GM23338 (cell line): ENCODE data around the gene KIRREL3. TPM values are rescaled to one million over a fixed set of nuclear protein-coding genes. Genes with fewer than 3 reads are reported as not detected.
A peak's percentile ranks its signal among the peaks of the same experiment; 100 is the strongest.

ENCODE experiments used
- ATAC-seq: fragments of 200-7000 bp; cut with Tn5 transposase; 3 replicates; pipeline ENCODE4 v1.9.1; 2020
- DNase-seq: peaks from one replicate; pipeline ENCODE4 v3.0.0-alpha.2; 2015; ENCODE audit warnings: low spot score
- H2AFZ ChIP-seq: fragments of 200-600 bp; sonication (generic); 2 replicates; pipeline ENCODE4 v1.8.0; 2016; ENCODE audit warnings: antibody characterized with exemption, mild to moderate bottlenecking, moderate library complexity
- H3F3A ChIP-seq: fragments of 200-600 bp; sonication (generic); replicated peaks from 2 replicates; pipeline ENCODE4 v1.8.0; 2017; ENCODE audit warnings: antibody characterized with exemption, mixed run types, low read depth
- H3K27ac ChIP-seq: fragments of 200-600 bp; sonication (generic); 2 replicates; pipeline ENCODE4 v1.6.1; 2016; ENCODE audit warnings: low read depth
- H3K27me3 ChIP-seq: fragments of 200-600 bp; sonication (generic); 2 replicates; pipeline ENCODE4 v1.8.0; 2016; ENCODE audit warnings: mild to moderate bottlenecking, mixed run types, moderate library complexity; ENCODE audit not compliant: insufficient read depth
- H3K36me3 ChIP-seq: fragments of 200-600 bp; sonication (generic); 2 replicates; pipeline ENCODE4 v1.8.0; 2016; ENCODE audit warnings: mild to moderate bottlenecking; ENCODE audit not compliant: insufficient read depth
- H3K4me1 ChIP-seq: fragments of 200-600 bp; sonication (generic); 2 replicates; pipeline ENCODE4 v1.8.0; 2016; ENCODE audit warnings: mild to moderate bottlenecking, moderate library complexity; ENCODE audit not compliant: insufficient read depth
- H3K4me2 ChIP-seq: fragments of 200-600 bp; sonication (generic); 2 replicates; pipeline ENCODE4 v1.7.1; 2017; ENCODE audit warnings: mixed run types
- H3K4me3 ChIP-seq: fragments of 200-600 bp; sonication (generic); 2 replicates; pipeline ENCODE4 v1.6.1; 2016; ENCODE audit warnings: mixed run types
- H3K79me2 ChIP-seq: fragments of 200-600 bp; sonication (generic); replicated peaks from 2 replicates; pipeline ENCODE4 v1.8.0; 2017; ENCODE audit warnings: mild to moderate bottlenecking; ENCODE audit not compliant: insufficient read depth
- H3K9me2 ChIP-seq: fragments of 200-600 bp; sonication (generic); 2 replicates; pipeline ENCODE4 v1.8.0; 2017; ENCODE audit not compliant: insufficient read depth
- H4K20me1 ChIP-seq: fragments of 200-600 bp; sonication (generic); replicated peaks from 2 replicates; pipeline ENCODE4 v1.8.0; 2017; ENCODE audit warnings: mild to moderate bottlenecking; ENCODE audit not compliant: insufficient read depth
- H3K27ac Mint-ChIP-seq: 2 replicates; pipeline ENCODE4 v1.8.0; 2020; ENCODE audit warnings: inconsistent platforms, mild to moderate bottlenecking, moderate library complexity, mixed read lengths
- H3K27me3 Mint-ChIP-seq: 3 replicates; pipeline ENCODE4 v1.8.0; 2022; ENCODE audit warnings: low read depth, mild to moderate bottlenecking, moderate library complexity, mixed read lengths, inconsistent platforms; ENCODE audit not compliant: insufficient read depth, poor library complexity
- H3K36me3 Mint-ChIP-seq: 3 replicates; pipeline ENCODE4 v1.8.0; 2021; ENCODE audit warnings: low read depth, mild to moderate bottlenecking, inconsistent platforms, moderate library complexity, mixed read lengths
- H3K4me1 Mint-ChIP-seq: 3 replicates; pipeline ENCODE4 v1.8.0; 2020; ENCODE audit warnings: mild to moderate bottlenecking, inconsistent platforms, mixed read lengths
- H3K4me3 Mint-ChIP-seq: 3 replicates; pipeline ENCODE4 v1.8.0; 2021; ENCODE audit warnings: moderate library complexity, mild to moderate bottlenecking, inconsistent platforms, mixed read lengths
- H3K9me3 Mint-ChIP-seq: 3 replicates; pipeline ENCODE4 v1.8.0; 2020; ENCODE audit warnings: moderate library complexity, mild to moderate bottlenecking, inconsistent platforms, mixed read lengths
- CREB1 ChIP-seq: fragments of 250-450 bp; sonication (Bioruptor Pico); IDR thresholded peaks from 2 replicates; pipeline ENCODE4 v1.5.0; 2020; ENCODE audit warnings: low read depth, mild to moderate bottlenecking, moderate library complexity
- EZH2 ChIP-seq: fragments of 200-600 bp; sonication (generic); IDR thresholded peaks from one replicate; pipeline ENCODE4 v1.8.0; 2017; ENCODE audit warnings: antibody characterized with exemption, mild to moderate bottlenecking, low read depth; ENCODE audit not compliant: unreplicated experiment
- EZH2phosphoT487 ChIP-seq: fragments of 200-600 bp; sonication (generic); IDR thresholded peaks from one replicate; pipeline ENCODE4 v1.8.1; 2018; ENCODE audit warnings: antibody characterized with exemption; ENCODE audit not compliant: unreplicated experiment
- JUNB ChIP-seq: IDR thresholded peaks from one replicate; pipeline ENCODE4 v1.6.1; 2016; ENCODE audit warnings: antibody characterized with exemption; ENCODE audit not compliant: unreplicated experiment
- NANOG ChIP-seq: IDR thresholded peaks from 2 replicates; pipeline ENCODE4 v1.6.1; 2016; ENCODE audit warnings: antibody characterized with exemption, borderline replicate concordance
- POLR2AphosphoS5 ChIP-seq: IDR thresholded peaks from 2 replicates; pipeline ENCODE4 v1.6.1; 2016; ENCODE audit warnings: antibody characterized with exemption, low read depth
- STAT1 ChIP-seq: IDR thresholded peaks from one replicate; pipeline ENCODE4 v1.6.1; 2016; ENCODE audit warnings: antibody characterized with exemption; ENCODE audit not compliant: unreplicated experiment
- ZNF114 ChIP-seq: fragments of 250-450 bp; sonication (Bioruptor Pico); IDR thresholded peaks from 2 replicates; pipeline ENCODE4 v1.5.0; 2020; ENCODE audit warnings: mild to moderate bottlenecking, moderate library complexity
- ZNF331 ChIP-seq: fragments of 250-450 bp; sonication (Bioruptor Pico); IDR thresholded peaks from 2 replicates; pipeline ENCODE4 v1.5.0; 2020; ENCODE audit warnings: low read depth, mild to moderate bottlenecking, moderate library complexity
- ZNF462 ChIP-seq: fragments of 250-450 bp; sonication (Bioruptor Pico); IDR thresholded peaks from 2 replicates; pipeline ENCODE4 v1.5.0; 2020; ENCODE audit warnings: mild to moderate bottlenecking, moderate library complexity
- polyA plus RNA-seq: library from polyadenylated mRNA; unstranded; fragments of >200 nt; fragmentation: Nextera tagmentation; extraction: Ambion mirVana; gene quantifications from 2 replicates; pipeline ENCODE4 v1.2.1, GENCODE V29; 2016
- total RNA-seq: library from RNA; depleted of rRNA; stranded (reverse); fragments of >200 nt; shearing (Covaris generic); gene quantifications from 2 replicates; pipeline ENCODE4 v1.2.3, GENCODE V29; 2014
- TF ChIP-seq, protein P1 (sequence below): IDR thresholded peaks from 2 replicates; pipeline ENCODE4 v1.6.1; 2016; ENCODE audit warnings: antibody characterized with exemption

KIRREL3 gene
- total and polyA plus RNA-seq, 2 experiments from 2014 or later: 0.13 to 1.5 TPM

- H3K4me3 Mint-ChIP-seq: peak overlapping the region; percentile 65
Observed at GRCh38 chr11:126417091-126417862, 583.3 kb downstream of the KIRREL3 start.

DNA sequence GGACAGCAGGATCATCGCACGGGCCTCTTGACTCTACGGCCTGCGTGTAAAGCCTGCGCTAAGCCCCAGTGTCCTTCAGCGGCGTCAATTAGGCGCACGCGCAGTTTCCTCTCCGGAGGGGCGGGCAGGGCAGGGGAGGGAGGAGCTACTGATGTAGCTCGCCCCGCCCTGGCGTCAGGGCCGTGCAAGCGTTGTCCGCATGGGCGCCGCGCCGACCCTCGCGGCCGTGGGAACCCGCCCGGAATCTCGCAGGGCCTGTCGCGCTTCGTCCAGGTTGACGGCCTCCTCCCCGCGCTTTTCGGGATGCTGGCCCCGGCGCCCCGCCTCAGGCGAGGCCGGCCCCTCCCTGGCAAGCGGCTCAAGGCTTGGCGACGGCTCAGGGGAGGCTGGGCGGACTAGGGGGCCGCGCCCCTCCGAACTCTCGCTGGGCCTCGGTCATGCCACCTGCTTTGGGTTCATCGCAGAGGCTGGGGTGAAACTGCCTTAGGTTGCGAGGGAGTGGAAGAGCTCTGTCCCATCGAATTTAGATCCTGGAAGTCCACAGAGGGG, 584.0 kb downstream of the KIRREL3 start:
- Histone ChIP-seq H3K27ac (no peak overlapping the region), H3K36me3 (no peaks in the 10 kb centered on the region), H4K20me1 (no peaks in the 10 kb centered on the region), H3K4me1 (peaks cover 11% of the 10 kb centered on the region; the same call in 1 of the 2 replicates), H2AFZ (peak overlapping the region; percentile 89), H3K9me2 (no peaks in the 10 kb centered on the region), H3K4me3 (peak overlapping the region; percentile 56), H3K4me2 (peak overlapping the region; percentile 71), H3F3A (0 out of 2 replicates have a peak, but pooled peaks cover 3% of the 10 kb centered on the region), H3K79me2 (no peaks in the 10 kb centered on the region), H3K27me3 (0 out of 2 replicates have a peak, but pooled peaks cover 3% of the 10 kb centered on the region)
- DNase-seq (peak; percentile 91), ATAC-seq (peak; percentile 96)
- Mint-ChIP-seq H3K9me3 (no peaks in the 10 kb centered on the region), H3K36me3 (peaks cover 5% of the 10 kb centered on the region; the same call in 2 of the 3 replicates), H3K4me1 (peaks cover 8% of the 10 kb centered on the region), H3K27me3 (peaks cover 12% of the 10 kb centered on the region), H3K4me3 (peak overlapping the region; percentile 65), H3K27ac (no peak overlapping the region)
- TF ChIP-seq ZNF462: no peak
- no peak for TF ChIP-seq ZNF331 (CRISPR knock-in tag)
- no peak for TF ChIP-seq STAT1
- TF ChIP-seq ZNF114 (CRISPR knock-in tag): no peak
- TF ChIP-seq EZH2: no peak
- TF ChIP-seq POLR2AphosphoS5: peak; percentile 57
- no peak for TF ChIP-seq EZH2phosphoT487
- peak; percentile 54 for TF ChIP-seq CREB1 (CRISPR knock-in tag)
- TF ChIP-seq JUNB: no peak
- no peak for TF ChIP-seq NANOG

More at GRCh38 chr11:126417091-126417862, 583.3 kb downstream of the KIRREL3 start:
- H4K20me1 ChIP-seq: no peaks in the 10 kb centered on the region
- TF ChIP-seq, protein P1, sequence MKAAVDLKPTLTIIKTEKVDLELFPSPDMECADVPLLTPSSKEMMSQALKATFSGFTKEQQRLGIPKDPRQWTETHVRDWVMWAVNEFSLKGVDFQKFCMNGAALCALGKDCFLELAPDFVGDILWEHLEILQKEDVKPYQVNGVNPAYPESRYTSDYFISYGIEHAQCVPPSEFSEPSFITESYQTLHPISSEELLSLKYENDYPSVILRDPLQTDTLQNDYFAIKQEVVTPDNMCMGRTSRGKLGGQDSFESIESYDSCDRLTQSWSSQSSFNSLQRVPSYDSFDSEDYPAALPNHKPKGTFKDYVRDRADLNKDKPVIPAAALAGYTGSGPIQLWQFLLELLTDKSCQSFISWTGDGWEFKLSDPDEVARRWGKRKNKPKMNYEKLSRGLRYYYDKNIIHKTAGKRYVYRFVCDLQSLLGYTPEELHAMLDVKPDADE: no peak
- Mint-ChIP-seq H3K9me3 (no peaks in the 10 kb centered on the region), H3K27me3 (peaks cover 12% of the 10 kb centered on the region), H3K36me3 (no peaks in the 10 kb centered on the region), H3K4me1 (peaks cover 8% of the 10 kb centered on the region), H3K27ac (no peak overlapping the region)
- peak overlapping the region; percentile 71 for H3K4me2 ChIP-seq
- H3K27ac ChIP-seq: no peak overlapping the region
- peaks cover 11% of the 10 kb centered on the region; the same call in 1 of the 2 replicates for H3K4me1 ChIP-seq
- DNase-seq (no peak), ATAC-seq (no peak)
- H2AFZ ChIP-seq: peak overlapping the region; percentile 73
- H3K36me3 ChIP-seq: no peaks in the 10 kb centered on the region
- no peaks in the 10 kb centered on the region for H3K9me2 ChIP-seq
- H3K27me3 ChIP-seq: 0 out of 2 replicates have a peak, but pooled peaks cover 3% of the 10 kb centered on the region
- H3K4me3 ChIP-seq: peak overlapping the region; percentile 56
- H3K79me2 ChIP-seq: no peaks in the 10 kb centered on the region
- H3F3A ChIP-seq: 0 out of 2 replicates have a peak, but pooled peaks cover 3% of the 10 kb centered on the region
